Measurements from ENCODE around the gene VGLL3. TPM values are rescaled to one million over a fixed set of nuclear protein-coding genes. Genes with fewer than 3 reads are reported as not detected.
A peak's percentile ranks its signal among the peaks of the same experiment; 100 is the strongest.

VGLL3 gene
- polyA plus RNA-seq, 1 experiment: 98.8 TPM

- H3K4me3 ChIP-seq (ENCODE audit: low read depth, low read length): no peak overlapping the region
- TF ChIP-seq CTCF (IDR thresholded peaks at IDR 0.05; ENCODE audit: insufficient read depth, low read depth, low read length): no peak
- H3K27me3 ChIP-seq (ENCODE audit: control insufficient read depth, insufficient read depth, low read length): no peaks in the 10 kb centered on the region
- ChIA-PET POLR2A (no interaction called here), CTCF (interaction anchor here (0.9 to 1.3 kb wide), 2 partner anchors 31 to 35 kb away, joined by 3 read pairs; no protein-coding TSS in a partner anchor)
- H3K36me3 ChIP-seq (ENCODE audit: control insufficient read depth, insufficient read depth, low read length): peaks cover 1% of the 10 kb centered on the region; the same call in 1 of the 2 replicates
- no peak for DNase-seq (ENCODE audit: low read depth)
Measured at GRCh38 chr3:86954226-86954625, 36.7 kb downstream of the VGLL3 start.

- no peak for TF ChIP-seq CTCF (IDR thresholded peaks at IDR 0.05; ENCODE audit: insufficient read depth, low read depth, low read length)
- H3K36me3 ChIP-seq (ENCODE audit: control insufficient read depth, insufficient read depth, low read length): peaks cover 3% of the 10 kb centered on the region; the same call in 1 of the 2 replicates
- no peak for DNase-seq (ENCODE audit: low read depth)
- POLR2A ChIA-PET: interaction anchor here (0.6 kb wide), 1 partner anchor 34 kb away, joined by 28 read pairs; no protein-coding TSS in a partner anchor
- CTCF ChIA-PET: interaction anchor here (1.2 to 1.3 kb wide), 2 partner anchors 13 to 16 kb away, joined by 3 to 4 read pairs; no protein-coding TSS in a partner anchor
- H3K27me3 ChIP-seq (ENCODE audit: control insufficient read depth, insufficient read depth, low read length): no peaks in the 10 kb centered on the region
- no peak overlapping the region for H3K4me3 ChIP-seq (ENCODE audit: low read depth, low read length)
Measured at GRCh38 chr3:86951322-86951721, 39.6 kb downstream of the VGLL3 start.

- no peak for DNase-seq (ENCODE audit: low read depth)
- TF ChIP-seq CTCF (IDR thresholded peaks at IDR 0.05; ENCODE audit: insufficient read depth, low read depth, low read length): no peak
- CTCF ChIA-PET: interaction anchor here (1.2 to 1.3 kb wide), 2 partner anchors 13 to 16 kb away, joined by 3 to 4 read pairs; no protein-coding TSS in a partner anchor
- Histone ChIP-seq H3K27me3 (ENCODE audit: control insufficient read depth, insufficient read depth, low read length) (no peaks in the 10 kb centered on the region), H3K36me3 (ENCODE audit: control insufficient read depth, insufficient read depth, low read length) (peaks cover 3% of the 10 kb centered on the region; the same call in 1 of the 2 replicates), H3K4me3 (ENCODE audit: low read depth, low read length) (no peak overlapping the region)
- POLR2A ChIA-PET: no interaction called here
Measured at GRCh38 chr3:86950717-86951116, 40.2 kb downstream of the VGLL3 start.

- H3K27me3 ChIP-seq (ENCODE audit: control insufficient read depth, insufficient read depth, low read length): no peaks in the 10 kb centered on the region
- peaks cover 3% of the 10 kb centered on the region; the same call in 1 of the 2 replicates for H3K36me3 ChIP-seq (ENCODE audit: control insufficient read depth, insufficient read depth, low read length)
- DNase-seq (ENCODE audit: low read depth): no peak
- no peak overlapping the region for H3K4me3 ChIP-seq (ENCODE audit: low read depth, low read length)
- no peak for TF ChIP-seq CTCF (IDR thresholded peaks at IDR 0.05; ENCODE audit: insufficient read depth, low read depth, low read length)
- ChIA-PET CTCF (no interaction called here), POLR2A (no interaction called here)
Measured at GRCh38 chr3:86949850-86950249, 41.1 kb downstream of the VGLL3 start.

- no peaks in the 10 kb centered on the region for H3K27me3 ChIP-seq (ENCODE audit: control insufficient read depth, insufficient read depth, low read length)
- POLR2A ChIA-PET: no interaction called here
- H3K4me3 ChIP-seq (ENCODE audit: low read depth, low read length): no peak overlapping the region
- TF ChIP-seq CTCF (IDR thresholded peaks at IDR 0.05; ENCODE audit: insufficient read depth, low read depth, low read length): no peak
- DNase-seq (ENCODE audit: low read depth): peak; percentile 45
- CTCF ChIA-PET: no interaction called here
- peaks cover 7% of the 10 kb centered on the region for H3K36me3 ChIP-seq (ENCODE audit: control insufficient read depth, insufficient read depth, low read length)
Measured at GRCh38 chr3:86948822-86949221, 42.1 kb downstream of the VGLL3 start.
